Activated CD4-positive, alpha-beta T cell treated with anti-CD3 and anti-CD28 coated beads, Interleukin-2, amount 50 U/mL, for 16 hours (primary cell): ENCODE results near the gene DLG2.
"Not testable (repeated sequence)": the region's sequence is repeated elsewhere in the genome, so short reads cannot be mapped to it uniquely, and the experiment has no call there.

Experiments used
- DNase-seq: peaks from one replicate; pipeline ENCODE4 v3.0.0-alpha.2; 2020

Gene DLG2

GRCh38 chr11:85307366-85307765, 319.8 kb downstream of the DLG2 start:
- DNase-seq: no peak

- DNase-seq: no peak
These were observed 325.1 kb downstream of the DLG2 start for GRCh38 chr11:85301895-85302678.

GRCh38 chr11:85299258-85299942, 327.7 kb downstream of the DLG2 start:
- no peak for DNase-seq

- no peak for DNase-seq
These were observed 331.4 kb downstream of the DLG2 start for GRCh38 chr11:85295694-85296271.

GRCh38 chr11:85281550-85281949, 345.6 kb downstream of the DLG2 start:
- DNase-seq: no peak

- DNase-seq: no peak
These were observed 347.9 kb downstream of the DLG2 start for GRCh38 chr11:85279267-85279666.

- DNase-seq: no peak
These were observed 349.5 kb downstream of the DLG2 start for GRCh38 chr11:85277693-85278092.

GRCh38 chr11:85276332-85276731, 350.8 kb downstream of the DLG2 start:
- no peak for DNase-seq

GRCh38 chr11:85270315-85270714, 356.8 kb downstream of the DLG2 start:
- DNase-seq: not testable (repeated sequence)

- no peak for DNase-seq
These were observed 358.0 kb downstream of the DLG2 start for GRCh38 chr11:85269109-85269508.

GRCh38 chr11:85266646-85267045, 360.5 kb downstream of the DLG2 start:
- DNase-seq: no peak

GRCh38 chr11:85263328-85263727, 363.8 kb downstream of the DLG2 start:
- no peak for DNase-seq

- DNase-seq: no peak
These were observed 369.3 kb downstream of the DLG2 start for GRCh38 chr11:85257837-85258236.

GRCh38 chr11:85256433-85256832, 370.7 kb downstream of the DLG2 start:
- no peak for DNase-seq

- DNase-seq: no peak
These were observed 377.7 kb downstream of the DLG2 start for GRCh38 chr11:85249482-85249881.

GRCh38 chr11:85247797-85248196, 379.3 kb downstream of the DLG2 start:
- DNase-seq: no peak

GRCh38 chr11:85238906-85239305, 388.2 kb downstream of the DLG2 start:
- DNase-seq: no peak

GRCh38 chr11:85238038-85238437, 389.1 kb downstream of the DLG2 start:
- not testable (repeated sequence) for DNase-seq

GRCh38 chr11:85236211-85236610, 390.9 kb downstream of the DLG2 start:
- DNase-seq: no peak

- no peak for DNase-seq
These were observed 394.6 kb downstream of the DLG2 start for GRCh38 chr11:85232559-85232958.

GRCh38 chr11:85231588-85231987, 395.6 kb downstream of the DLG2 start:
- DNase-seq: no peak

GRCh38 chr11:85229723-85230122, 397.4 kb downstream of the DLG2 start:
- not testable (repeated sequence) for DNase-seq

GRCh38 chr11:85196968-85197367, 430.2 kb downstream of the DLG2 start:
- no peak for DNase-seq

GRCh38 chr11:85195934-85196333, 431.2 kb downstream of the DLG2 start:
- no peak for DNase-seq
